ENCODE data around the gene EPHB2. TPM values are rescaled to one million over a fixed set of nuclear protein-coding genes. Genes with fewer than 3 reads are reported as not detected.

EPHB2 gene
- total RNA-seq, 1 donor from 2014 or later, result 5.0 TPM

GRCh38 chr1:22895357-22895756 is 184.7 kb downstream of the EPHB2 start:
- Histone ChIP-seq H3K27ac (no peak overlapping the region), H3K4me3 (no peak overlapping the region), H3K9me3 (no peaks in the 10 kb centered on the region), H3K36me3 (no peaks in the 10 kb centered on the region), H3K27me3 (ENCODE audit: low read depth) (no peaks in the 10 kb centered on the region), H3K4me1 (no peaks in the 10 kb centered on the region)
- no peak for TF ChIP-seq CTCF (IDR thresholded peaks at IDR 0.05)
- intact Hi-C loops (cut with DNase I), result no loop called here
- ATAC-seq (no peak), DNase-seq (no peak)

- Histone ChIP-seq H3K4me1 (no peaks in the 10 kb centered on the region), H3K27me3 (ENCODE audit: low read depth) (no peaks in the 10 kb centered on the region), H3K36me3 (no peaks in the 10 kb centered on the region), H3K9me3 (no peaks in the 10 kb centered on the region), H3K4me3 (no peak overlapping the region), H3K27ac (no peak overlapping the region)
- intact Hi-C loops (cut with DNase I), result no loop called here
- no peak for DNase-seq
- no peak for TF ChIP-seq CTCF (IDR thresholded peaks at IDR 0.05)
- ATAC-seq, result peak in 1 of 2 donors; percentile 14
These were observed 185.5 kb downstream of the EPHB2 start for GRCh38 chr1:22896184-22896583.

GRCh38 chr1:22900451-22900850 is 189.8 kb downstream of the EPHB2 start:
- Histone ChIP-seq H3K27ac (no peak overlapping the region), H3K9me3 (no peaks in the 10 kb centered on the region), H3K36me3 (no peaks in the 10 kb centered on the region), H3K4me3 (no peak overlapping the region), H3K4me1 (no peaks in the 10 kb centered on the region), H3K27me3 (ENCODE audit: low read depth) (no peaks in the 10 kb centered on the region)
- DNase-seq (no peak), ATAC-seq (no peak)
- TF ChIP-seq CTCF (IDR thresholded peaks at IDR 0.05), result no peak
- intact Hi-C loops (cut with DNase I), result no loop called here

GRCh38 chr1:22903113-22903512 is 192.5 kb downstream of the EPHB2 start:
- no peaks in the 10 kb centered on the region for H3K27me3 ChIP-seq (ENCODE audit: low read depth)
- H3K36me3 ChIP-seq, result no peaks in the 10 kb centered on the region
- H3K4me1 ChIP-seq, result no peaks in the 10 kb centered on the region
- intact Hi-C loops (cut with DNase I), result no loop called here
- TF ChIP-seq CTCF (IDR thresholded peaks at IDR 0.05), result no peak
- no peak overlapping the region for H3K27ac ChIP-seq
- no peak overlapping the region for H3K4me3 ChIP-seq
- H3K9me3 ChIP-seq, result no peaks in the 10 kb centered on the region
- ATAC-seq (no peak), DNase-seq (no peak)

GRCh38 chr1:22906968-22907367 is 196.3 kb downstream of the EPHB2 start:
- TF ChIP-seq CTCF (IDR thresholded peaks at IDR 0.05), result no peak
- H3K9me3 ChIP-seq, result no peaks in the 10 kb centered on the region
- H3K4me3 ChIP-seq, result no peak overlapping the region
- no peaks in the 10 kb centered on the region for H3K36me3 ChIP-seq
- no peaks in the 10 kb centered on the region for H3K4me1 ChIP-seq
- intact Hi-C loops (cut with DNase I), result no loop called here
- no peaks in the 10 kb centered on the region for H3K27me3 ChIP-seq (ENCODE audit: low read depth)
- no peak overlapping the region for H3K27ac ChIP-seq
- ATAC-seq (no peak), DNase-seq (no peak)

- H3K4me1 ChIP-seq, result no peaks in the 10 kb centered on the region
- H3K36me3 ChIP-seq, result no peaks in the 10 kb centered on the region
- H3K27me3 ChIP-seq (ENCODE audit: low read depth), result no peaks in the 10 kb centered on the region
- intact Hi-C loops (cut with DNase I), result no loop called here
- DNase-seq (no peak), ATAC-seq (no peak)
- no peaks in the 10 kb centered on the region for H3K9me3 ChIP-seq
- TF ChIP-seq CTCF (IDR thresholded peaks at IDR 0.05), result no peak
- no peak overlapping the region for H3K4me3 ChIP-seq
- no peak overlapping the region for H3K27ac ChIP-seq
These were observed 196.9 kb downstream of the EPHB2 start for GRCh38 chr1:22907528-22907927.
